K562 (cell line): Measurements from ENCODE around the gene CDPF1. TPM values are rescaled to one million over a fixed set of nuclear protein-coding genes. Genes with fewer than 3 reads are reported as not detected.
A peak's percentile ranks its signal among the peaks of the same experiment; 100 is the strongest.

Experiments used
- ATAC-seq: fragments of 200-7000 bp; cut with Tn5 transposase; 3 replicates; pipeline ENCODE4 v1.9.1; 2020; ENCODE audit warnings: moderate library complexity
- BruUV-seq: library from RNA; stranded (reverse); fragments of 400-500 nt; replicated peaks from 2 replicates; lab custom pipeline; 2021; lab: Mats Ljungman, UMichigan
- CTCF ChIA-PET: fragments of 300-600 bp; formaldehyde crosslinking; extraction: SDS; loops from one replicate; lab custom pipeline; 2021; ENCODE audit warnings: low intra/inter-chr PET ratio; lab: Yijun Ruan, JAX
- POLR2A ChIA-PET: fragments of 300-600, 350-650 bp; sonication (Branson Sonifier 250); formaldehyde crosslinking; extraction: SDS; loops from one replicate; lab custom pipeline; 2021; ENCODE audit warnings: antibody characterized with exemption, inconsistent platforms; lab: Yijun Ruan, JAX
- DNase-seq, 4 experiments: peaks; one replicate each; pipeline versions ENCODE4 v3.0.0 to v3.0.0-alpha.2; 2011 to 2018; ENCODE audit warnings: low spot score in 3 of 4, mixed read lengths in 3 of 4; ENCODE audit errors: extremely low read depth in 1 of 4
- FAIRE-seq: peaks from 2 replicates; lab custom pipeline; 2011; peaks lifted over from hg19 to GRCh38; lab: Jason Lieb, UNC
- H2AFZ ChIP-seq: 2 replicates; pipeline ENCODE4 v1.6.0; 2011; ENCODE audit warnings: low read depth, low read length, control low read depth, inconsistent platforms
- H3K27ac ChIP-seq: fragments of 200-600 bp; 3 replicates; pipeline ENCODE4 v1.8.0; 2011; ENCODE audit warnings: low read depth, mild to moderate bottlenecking, control low read depth, inconsistent platforms, low read length, moderate library complexity, mixed read lengths; ENCODE audit errors: extremely low read depth
- H3K27me3 ChIP-seq, 2 experiments: fragments of 300-600 bp in 1 of 2; 2 replicates in 1 of 2; 3 replicates in 1 of 2; pipeline versions ENCODE4 v1.6.0 to v1.8.0; 2011; ENCODE audit warnings: inconsistent platforms in 2 of 2, low read length in 2 of 2, mild to moderate bottlenecking in 1 of 2, mixed read lengths in 1 of 2, moderate library complexity in 1 of 2; ENCODE audit not compliant: control insufficient read depth in 2 of 2, insufficient read depth in 2 of 2
- H3K36me3 ChIP-seq: fragments of 300-600 bp; 3 replicates; pipeline ENCODE4 v1.8.0; 2011; ENCODE audit warnings: mild to moderate bottlenecking, low read length, inconsistent platforms; ENCODE audit not compliant: control insufficient read depth, insufficient read depth
- H3K4me1 ChIP-seq, 2 experiments: fragments of 200-600 bp in 1 of 2; replicated peaks in 1 of 2; 2 replicates in 1 of 2; 3 replicates in 1 of 2; pipeline versions ENCODE4 v1.5.1 to v1.8.0; 2011; ENCODE audit warnings: inconsistent platforms in 2 of 2, low read length in 2 of 2, mild to moderate bottlenecking in 1 of 2, mixed read lengths in 1 of 2, moderate library complexity in 1 of 2; ENCODE audit not compliant: control insufficient read depth in 2 of 2, insufficient read depth in 2 of 2
- H3K4me2 ChIP-seq: 2 replicates; pipeline ENCODE4 v1.6.1; 2011; ENCODE audit warnings: low read length, control low read depth, inconsistent platforms, mixed read lengths; ENCODE audit not compliant: insufficient read depth
- H3K4me3 ChIP-seq: fragments of 200-600 bp; sonication (generic), shearing (Covaris generic); 2 replicates; pipeline ENCODE4 v1.5.1; 2016; ENCODE audit warnings: control low read depth, inconsistent platforms
- H3K79me2 ChIP-seq: fragments of 200-600 bp; 3 replicates; pipeline ENCODE4 v1.8.0; 2011; ENCODE audit warnings: low read length, inconsistent platforms; ENCODE audit not compliant: control insufficient read depth, insufficient read depth
- H3K9ac ChIP-seq, 2 experiments: 2 replicates each; pipeline versions ENCODE4 v1.6.0 to v1.6.1; 2011; ENCODE audit warnings: low read depth in 2 of 2, low read length in 2 of 2, control low read depth in 1 of 2, inconsistent platforms in 1 of 2, mild to moderate bottlenecking in 1 of 2, mixed read lengths in 1 of 2; ENCODE audit not compliant: insufficient read depth in 1 of 2
- H3K9me1 ChIP-seq: one replicate; pipeline ENCODE4 v1.6.0; 2011; ENCODE audit warnings: inconsistent platforms, mild to moderate bottlenecking, low read length, moderate library complexity; ENCODE audit not compliant: control insufficient read depth, insufficient read depth
- H3K9me3 ChIP-seq: replicated peaks from 2 replicates; pipeline ENCODE4 v1.5.1; 2011; ENCODE audit warnings: low read depth, low read length, inconsistent platforms; ENCODE audit not compliant: control insufficient read depth, insufficient read depth
- H4K20me1 ChIP-seq: replicated peaks from 2 replicates; pipeline ENCODE4 v1.6.1; 2011; ENCODE audit warnings: low read length, inconsistent platforms, mixed read lengths; ENCODE audit not compliant: control insufficient read depth, insufficient read depth
- CSDE1 ChIP-seq, 2 experiments: fragments of 450-650 bp; IDR thresholded peaks; 2 replicates each; pipeline ENCODE4 v1.6.1; 2016; ENCODE audit warnings: mild to moderate bottlenecking in 1 of 2
- HNRNPLL ChIP-seq: fragments of 200-400 bp; formaldehyde crosslinking; IDR thresholded peaks from 2 replicates; pipeline ENCODE4 v1.6.1; 2017; ENCODE audit warnings: low read length, low read depth, mild to moderate bottlenecking; ENCODE audit not compliant: poor library complexity, severe bottlenecking
- NR3C1 ChIP-seq: sonication (generic); formaldehyde crosslinking; IDR thresholded peaks from 2 replicates; pipeline ENCODE4 v1.8.1; 2022; ENCODE audit warnings: missing genetic modification reagents
- POLR3G ChIP-seq: IDR thresholded peaks from 2 replicates; pipeline ENCODE4 v1.6.1; 2011; ENCODE audit not compliant: insufficient read length, insufficient replicate concordance; ENCODE audit errors: extremely low read depth
- PRPF4 ChIP-seq: fragments of 200-400 bp; formaldehyde crosslinking; IDR thresholded peaks from one replicate; pipeline ENCODE4 v1.6.1; 2017; ENCODE audit warnings: low read length, low read depth, mild to moderate bottlenecking; ENCODE audit not compliant: insufficient read depth, poor library complexity, severe bottlenecking
- WGBS: fragments of 100-300 bp; shearing (Covaris generic); methylation state at CpG from one replicate; pipeline ENCODE4 v1.1.6; 2016; ENCODE audit warnings: low coverage, mixed read lengths; ENCODE audit not compliant: insufficient coverage; ENCODE audit errors: missing lambda C conversion rate; 5-methylcytosine and 5-hydroxymethylcytosine counted together
- in situ Hi-C: fragments of 300-500 bp; cut with MboI; formaldehyde crosslinking; loops from 4 replicates; pipeline ENCODE4 v1.15.0; 2018; ENCODE audit warnings: inconsistent platforms, mixed read lengths
- intact Hi-C: fragments of 100-400 bp; cut with micrococcal nuclease; formaldehyde crosslinking; loops from 2 replicates; pipeline ENCODE4 v1.14.2; 2022
- polyA plus RNA-seq, 8 experiments: library from polyadenylated mRNA; depleted of rRNA in 4 of 8; stranded (reverse) in 5 of 8; unstranded in 3 of 8; fragments of >200 nt; fragmentation: Nextera tagmentation in 2 of 8; fragmentation: Illumina TruSeq in 1 of 8; extraction: Ambion mirVana in 2 of 8; extraction: Trizol in 1 of 8; gene quantifications; 2 replicates each; pipeline versions ENCODE4 v1.2.1 to v1.2.3, GENCODE V29; 2011 to 2014; ENCODE audit warnings: inconsistent platforms in 1 of 8, missing spikeins in 1 of 8
- total RNA-seq, 7 experiments: library from RNA; depleted of rRNA in 6 of 7; stranded (reverse); fragments of >200 nt in 6 of 7; fragmentation: Illumina TruSeq in 2 of 7; extraction: Trizol in 2 of 7; gene quantifications; 2 replicates each; pipeline versions ENCODE4 v1.2.1 to v1.2.3, GENCODE V29; 2011 to 2021; ENCODE audit warnings: low replicate concordance in 1 of 7
- TF ChIP-seq, protein P1 (sequence below): sonication (generic); formaldehyde crosslinking; IDR thresholded peaks from 2 replicates; pipeline ENCODE4 v1.4.0; 2020; ENCODE audit warnings: mild to moderate bottlenecking, missing genetic modification reagents
- TF ChIP-seq, protein P2 (sequence below): fragments of 150-350 bp; conservative IDR thresholded peaks from 2 replicates; pipeline ENCODE4 v1.6.1; 2014; ENCODE audit warnings: low read length
- TF ChIP-seq, protein P3 (sequence below): fragments of 250-450 bp; sonication (Bioruptor Pico); IDR thresholded peaks from 2 replicates; pipeline ENCODE4 v1.8.0; 2022; ENCODE audit warnings: inconsistent platforms, mild to moderate bottlenecking, moderate library complexity, borderline replicate concordance

CDPF1 gene
- total and polyA plus RNA-seq, 9 of the 15 experiments (the other 6 are each of a cell fraction or from before 2014, with no cell fraction given): 0.84 to 19.5 (median 9.1) TPM

DNA sequence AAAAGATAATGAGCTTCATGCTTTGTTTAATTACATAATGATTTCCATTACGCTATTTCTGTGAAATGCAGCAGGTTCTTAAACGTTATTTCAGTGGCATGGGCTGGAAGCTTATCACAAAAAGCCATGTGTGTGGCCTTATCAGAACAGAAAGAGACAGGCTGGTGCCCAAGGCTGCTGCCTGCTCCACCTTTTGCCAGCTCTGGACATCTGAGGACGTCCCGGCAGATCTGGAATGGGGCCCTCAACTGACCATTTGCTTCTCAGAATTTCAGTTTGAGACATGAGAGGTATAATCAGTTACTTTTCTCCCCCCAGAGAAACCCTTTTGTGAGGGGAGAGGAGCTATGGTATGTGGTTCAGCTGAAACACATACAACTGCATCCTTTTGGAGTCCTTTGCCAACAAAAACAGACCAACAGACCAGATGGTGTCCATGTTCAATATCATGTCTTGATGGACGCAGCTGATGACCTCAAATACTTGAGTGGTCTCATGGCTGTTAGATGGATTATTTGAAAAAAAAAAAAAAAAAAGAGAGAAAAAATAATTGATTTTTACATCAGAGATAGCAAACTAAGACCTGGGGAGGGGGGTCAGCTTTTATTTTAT lies 8.6 kb downstream of the CDPF1 start (continued):
- TF ChIP-seq NR3C1 (CRISPR knock-in tag) (no peak), HNRNPLL (no peak)
- TF ChIP-seq, protein P1, sequence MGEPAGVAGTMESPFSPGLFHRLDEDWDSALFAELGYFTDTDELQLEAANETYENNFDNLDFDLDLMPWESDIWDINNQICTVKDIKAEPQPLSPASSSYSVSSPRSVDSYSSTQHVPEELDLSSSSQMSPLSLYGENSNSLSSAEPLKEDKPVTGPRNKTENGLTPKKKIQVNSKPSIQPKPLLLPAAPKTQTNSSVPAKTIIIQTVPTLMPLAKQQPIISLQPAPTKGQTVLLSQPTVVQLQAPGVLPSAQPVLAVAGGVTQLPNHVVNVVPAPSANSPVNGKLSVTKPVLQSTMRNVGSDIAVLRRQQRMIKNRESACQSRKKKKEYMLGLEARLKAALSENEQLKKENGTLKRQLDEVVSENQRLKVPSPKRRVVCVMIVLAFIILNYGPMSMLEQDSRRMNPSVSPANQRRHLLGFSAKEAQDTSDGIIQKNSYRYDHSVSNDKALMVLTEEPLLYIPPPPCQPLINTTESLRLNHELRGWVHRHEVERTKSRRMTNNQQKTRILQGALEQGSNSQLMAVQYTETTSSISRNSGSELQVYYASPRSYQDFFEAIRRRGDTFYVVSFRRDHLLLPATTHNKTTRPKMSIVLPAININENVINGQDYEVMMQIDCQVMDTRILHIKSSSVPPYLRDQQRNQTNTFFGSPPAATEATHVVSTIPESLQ (CRISPR knock-in tag): no peak

DNA sequence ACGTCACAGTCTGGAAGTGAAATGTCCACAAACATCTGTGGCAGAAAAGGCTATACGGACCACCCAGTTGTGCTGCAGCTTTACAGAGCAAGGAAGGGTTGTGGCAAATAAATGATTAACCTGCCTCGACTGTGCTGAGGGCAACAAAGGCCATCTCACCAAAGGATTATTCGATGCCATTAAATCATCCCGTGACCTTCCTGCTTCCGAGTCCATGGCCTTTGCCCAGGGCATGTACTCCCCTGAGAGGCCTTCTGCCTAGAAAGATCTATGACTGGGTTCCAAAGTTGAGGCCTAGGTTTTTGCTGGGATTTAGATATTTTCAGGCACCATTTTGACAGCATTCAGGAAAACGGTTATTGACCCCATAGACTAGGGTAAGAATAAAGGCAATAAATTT lies 9.2 kb downstream of the CDPF1 start:
- no peaks in the 10 kb centered on the region for H3K9me1 ChIP-seq
- in situ Hi-C loops (loop anchor here (10.0 kb wide), 1 partner anchor 96 kb away; no protein-coding TSS in a partner anchor), intact Hi-C loops (loop anchor here (10.0 kb wide), 1 partner anchor 86 kb away; the partner anchor contains the start of gene PPARA)
- POLR2A ChIA-PET: interaction anchor here (0.9 to 1.7 kb wide), 2 partner anchors 10 to 14 kb away, joined by 3 to 5 read pairs; partner anchors contain the start of gene CDPF1
- H3K9ac ChIP-seq: peak overlapping the region; percentile 23 to 59; a peak in 2 of 4 replicates
- 68% methylated on average over 7 of the region's 7 CpGs for WGBS
- no peaks in the 10 kb centered on the region for H3K9me3 ChIP-seq
- no peak overlapping the region for H3K4me3 ChIP-seq
- no peaks in the 10 kb centered on the region for H3K27me3 ChIP-seq
- no peaks in the 10 kb centered on the region for H3K79me2 ChIP-seq
- no TSS peak for BruUV-seq
- TF ChIP-seq, protein P2, sequence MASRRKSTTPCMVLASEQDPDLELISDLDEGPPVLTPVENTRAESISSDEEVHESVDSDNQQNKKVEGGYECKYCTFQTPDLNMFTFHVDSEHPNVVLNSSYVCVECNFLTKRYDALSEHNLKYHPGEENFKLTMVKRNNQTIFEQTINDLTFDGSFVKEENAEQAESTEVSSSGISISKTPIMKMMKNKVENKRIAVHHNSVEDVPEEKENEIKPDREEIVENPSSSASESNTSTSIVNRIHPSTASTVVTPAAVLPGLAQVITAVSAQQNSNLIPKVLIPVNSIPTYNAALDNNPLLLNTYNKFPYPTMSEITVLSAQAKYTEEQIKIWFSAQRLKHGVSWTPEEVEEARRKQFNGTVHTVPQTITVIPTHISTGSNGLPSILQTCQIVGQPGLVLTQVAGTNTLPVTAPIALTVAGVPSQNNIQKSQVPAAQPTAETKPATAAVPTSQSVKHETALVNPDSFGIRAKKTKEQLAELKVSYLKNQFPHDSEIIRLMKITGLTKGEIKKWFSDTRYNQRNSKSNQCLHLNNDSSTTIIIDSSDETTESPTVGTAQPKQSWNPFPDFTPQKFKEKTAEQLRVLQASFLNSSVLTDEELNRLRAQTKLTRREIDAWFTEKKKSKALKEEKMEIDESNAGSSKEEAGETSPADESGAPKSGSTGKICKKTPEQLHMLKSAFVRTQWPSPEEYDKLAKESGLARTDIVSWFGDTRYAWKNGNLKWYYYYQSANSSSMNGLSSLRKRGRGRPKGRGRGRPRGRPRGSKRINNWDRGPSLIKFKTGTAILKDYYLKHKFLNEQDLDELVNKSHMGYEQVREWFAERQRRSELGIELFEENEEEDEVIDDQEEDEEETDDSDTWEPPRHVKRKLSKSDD: no peak
- TF ChIP-seq POLR3G (no peak), CSDE1 (IDR thresholded peaks at IDR 0.05) (no peak), PRPF4 (no peak)
- TF ChIP-seq, protein P3, sequence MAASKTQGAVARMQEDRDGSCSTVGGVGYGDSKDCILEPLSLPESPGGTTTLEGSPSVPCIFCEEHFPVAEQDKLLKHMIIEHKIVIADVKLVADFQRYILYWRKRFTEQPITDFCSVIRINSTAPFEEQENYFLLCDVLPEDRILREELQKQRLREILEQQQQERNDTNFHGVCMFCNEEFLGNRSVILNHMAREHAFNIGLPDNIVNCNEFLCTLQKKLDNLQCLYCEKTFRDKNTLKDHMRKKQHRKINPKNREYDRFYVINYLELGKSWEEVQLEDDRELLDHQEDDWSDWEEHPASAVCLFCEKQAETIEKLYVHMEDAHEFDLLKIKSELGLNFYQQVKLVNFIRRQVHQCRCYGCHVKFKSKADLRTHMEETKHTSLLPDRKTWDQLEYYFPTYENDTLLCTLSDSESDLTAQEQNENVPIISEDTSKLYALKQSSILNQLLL (CRISPR knock-in tag): no peak
- TF ChIP-seq, all 486 proteins: peak for 0
- Histone ChIP-seq H3K4me2 (no peak overlapping the region; the same call in 1 of the 2 replicates), H3K36me3 (peaks cover 5% of the 10 kb centered on the region; the same call in 1 of the 3 replicates), H4K20me1 (no peaks in the 10 kb centered on the region), H3K4me1 (peaks cover 25 to 44% of the 10 kb centered on the region in 2 experiments; a peak in 4 of 5 replicates), H2AFZ (no peak overlapping the region), H3K27ac (no peak overlapping the region)
- CTCF ChIA-PET: no interaction called here
- no peak for ATAC-seq
- no peak for DNase-seq
- FAIRE-seq: no peak
